Activated CD4-positive, alpha-beta T cell treated with anti-CD3 and anti-CD28 coated beads, Interleukin-2, amount 50 U/mL, for 4 hours (primary cell): ENCODE results near the gene CABP5.
"Not testable (repeated sequence)": the region's sequence is repeated elsewhere in the genome, so short reads cannot be mapped to it uniquely, and the experiment has no call there.

ENCODE experiments used
- DNase-seq, 2 experiments: peaks; one replicate each; pipeline ENCODE4 v3.0.0-alpha.2; 2020

CABP5 gene

GRCh38 chr19:48043675-48044258 lies at the start of gene CABP5:
CABP5 (minus strand) TSS chr19:48044079; CDS start chr19:48043922, 157 bp downstream.
- no peak for DNase-seq

DNA sequence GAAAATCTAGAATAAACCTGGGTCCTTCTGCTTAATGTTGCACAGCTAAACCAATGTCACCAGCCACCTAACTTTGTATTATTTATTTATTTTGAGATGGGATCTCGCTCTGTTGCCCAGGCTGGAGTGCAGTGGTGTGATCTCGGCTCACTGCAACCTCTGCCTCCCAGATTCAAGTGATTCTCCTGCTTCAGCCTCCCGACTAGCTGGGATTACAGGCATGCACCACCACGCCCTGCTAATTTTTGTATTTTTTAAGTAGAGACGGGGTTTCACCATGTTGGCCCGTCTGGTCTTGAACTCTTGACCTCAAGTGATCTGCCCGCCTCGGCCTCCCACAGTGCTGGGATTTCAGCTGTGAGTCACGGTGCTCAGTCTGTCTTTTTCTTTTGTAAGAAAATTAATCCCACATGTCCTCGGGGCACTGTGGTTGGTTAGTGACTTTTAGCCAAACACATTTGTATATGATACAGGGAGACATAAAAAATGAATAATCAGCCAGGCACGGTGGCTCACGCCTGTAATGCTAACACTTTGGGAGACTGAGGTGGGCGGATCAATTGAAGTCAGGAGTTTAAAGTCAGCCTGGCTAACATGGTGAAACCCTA lies 47.3 kb upstream of the CABP5 start:
- not testable (repeated sequence) for DNase-seq

- no peak for DNase-seq
Observed at GRCh38 chr19:48090281-48090802, 46.5 kb upstream of the CABP5 start.

DNA sequence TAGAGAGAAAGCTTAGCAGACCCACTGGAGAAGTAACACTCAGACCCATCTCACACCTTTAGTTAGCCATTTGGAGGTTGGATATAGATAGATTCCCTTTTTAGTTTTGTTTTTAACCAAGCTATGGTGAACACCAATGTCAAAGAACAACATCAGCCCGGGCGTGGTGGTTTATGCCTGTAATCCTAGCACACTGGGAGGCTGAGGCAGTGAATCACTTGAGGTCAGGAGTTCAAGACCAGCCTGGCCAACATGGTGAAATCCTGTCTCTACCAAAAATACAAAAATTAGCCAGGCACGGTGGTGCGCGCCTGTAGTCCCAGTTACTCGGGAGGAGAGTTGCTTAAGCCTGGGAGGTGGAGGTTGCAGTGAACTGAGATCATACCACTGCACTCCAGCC lies 45.1 kb upstream of the CABP5 start:
- not testable (repeated sequence) for DNase-seq

GRCh38 chr19:48085904-48086864 lies 42.3 kb upstream of the CABP5 start:
- no peak for DNase-seq

DNA sequence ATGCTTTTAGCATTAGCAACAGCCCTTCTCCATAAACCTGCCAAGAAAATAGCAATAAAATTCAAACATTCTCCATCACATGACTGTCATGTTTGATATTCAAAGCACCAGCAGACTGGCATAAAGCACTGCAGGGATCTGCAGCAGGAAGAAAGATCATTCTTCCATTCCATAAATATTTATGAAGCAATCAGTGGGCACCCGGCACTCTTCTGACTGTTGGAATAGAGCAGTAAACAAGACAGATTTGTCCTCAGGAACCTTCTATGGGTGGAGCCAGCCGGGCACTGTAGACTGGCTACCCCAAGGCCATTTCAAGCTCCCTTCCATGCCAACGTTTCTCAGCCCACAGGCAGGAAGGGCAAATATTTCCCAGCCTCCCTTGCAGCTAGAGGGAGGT lies 41.2 kb upstream of the CABP5 start:
- DNase-seq: no peak

DNA sequence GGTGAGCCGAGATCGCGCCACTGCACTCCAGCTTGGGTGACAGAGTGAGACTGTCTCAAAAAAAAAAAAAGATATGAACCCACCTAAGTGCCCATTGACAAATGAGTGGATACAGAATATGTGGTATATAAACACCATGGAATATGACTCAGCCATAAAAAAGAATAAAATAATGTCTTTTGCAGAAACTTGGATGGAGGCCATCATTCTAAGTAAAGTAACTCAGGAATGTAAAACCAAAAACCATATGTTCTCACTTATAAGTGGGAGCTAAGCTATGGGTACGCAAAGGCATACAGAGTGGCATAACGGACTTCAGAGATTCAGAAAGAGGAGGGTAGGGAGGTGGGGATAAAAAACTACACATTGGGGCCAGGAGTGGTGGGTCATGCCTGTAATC lies 37.2 kb upstream of the CABP5 start:
- DNase-seq: no peak

DNA sequence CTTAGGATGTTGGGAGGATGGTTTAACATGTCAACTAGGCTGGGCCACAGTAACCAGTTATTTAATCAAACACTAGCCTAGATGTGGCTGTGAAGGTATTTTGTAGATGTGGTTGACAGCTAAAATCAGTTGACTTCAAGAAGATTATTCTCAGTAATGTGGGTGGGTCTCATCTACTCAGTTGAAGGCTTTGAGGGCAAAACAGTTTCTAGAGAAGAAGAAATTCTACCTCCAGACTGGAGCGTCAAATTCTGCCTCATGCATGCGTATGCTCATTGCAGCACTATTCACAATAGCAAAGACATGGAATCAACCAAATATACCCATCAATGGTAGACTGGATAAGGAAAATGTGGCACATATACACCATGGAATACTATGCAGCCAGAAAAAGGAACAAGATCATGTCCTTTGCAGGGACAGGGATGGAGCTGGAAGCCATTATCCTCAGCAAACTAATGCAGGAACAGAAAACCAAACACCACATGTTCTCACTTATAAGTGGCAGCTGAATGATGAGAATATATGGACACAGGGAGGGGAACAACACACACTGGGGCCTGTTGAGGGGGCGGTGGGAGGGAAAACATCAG lies 26.4 kb upstream of the CABP5 start:
- not testable (repeated sequence) for DNase-seq

GRCh38 chr19:48069435-48069834 lies 25.6 kb upstream of the CABP5 start:
- DNase-seq: no peak

GRCh38 chr19:48064509-48064908 lies 20.6 kb upstream of the CABP5 start:
- DNase-seq: no peak

GRCh38 chr19:48061401-48062344 lies 17.8 kb upstream of the CABP5 start:
- DNase-seq: no peak

DNA sequence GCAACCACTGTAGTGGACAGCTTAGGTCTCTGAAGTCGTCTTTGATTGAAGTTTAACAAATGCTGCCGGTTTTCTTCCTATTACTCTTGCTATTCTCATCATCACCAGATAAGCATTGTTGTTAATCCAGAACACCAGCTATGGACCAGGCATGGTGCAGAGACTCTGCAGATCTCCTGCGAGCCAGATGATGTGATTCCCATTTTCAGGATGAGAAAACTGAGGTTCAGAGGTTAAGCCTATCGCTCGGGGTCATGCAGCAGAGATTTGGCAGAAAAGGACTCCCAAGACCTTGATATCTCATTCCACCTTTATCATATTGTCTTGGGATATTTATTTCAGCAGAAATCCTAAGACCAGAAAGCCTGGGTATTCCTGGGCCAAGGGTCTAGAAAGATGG lies 16.5 kb upstream of the CABP5 start:
- no peak for DNase-seq

- no peak for DNase-seq
Observed at GRCh38 chr19:48059331-48059730, 15.5 kb upstream of the CABP5 start.

GRCh38 chr19:48053856-48054255 lies 10.0 kb upstream of the CABP5 start:
- DNase-seq: no peak

DNA sequence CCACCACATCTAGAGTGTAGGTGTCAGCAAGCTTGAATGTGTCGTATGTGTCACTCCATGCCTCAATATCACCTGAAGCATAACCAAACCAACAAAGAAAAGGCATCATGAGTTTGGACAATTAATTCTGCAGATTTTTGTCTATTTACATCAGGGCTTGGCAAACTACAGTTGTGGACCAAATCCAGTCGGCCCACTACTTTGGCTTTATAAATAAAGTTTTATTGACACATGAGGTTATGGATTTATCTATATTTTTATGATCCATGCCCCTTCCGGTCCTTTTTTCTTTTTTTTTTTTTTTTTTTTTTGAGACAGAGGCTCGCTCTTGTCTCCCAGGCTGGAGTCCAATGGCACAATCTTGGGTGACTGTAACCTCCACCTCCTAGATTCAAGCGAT lies 9.2 kb upstream of the CABP5 start:
- DNase-seq: no peak

GRCh38 chr19:48051335-48052033 lies 7.6 kb upstream of the CABP5 start:
- no peak for DNase-seq

DNA sequence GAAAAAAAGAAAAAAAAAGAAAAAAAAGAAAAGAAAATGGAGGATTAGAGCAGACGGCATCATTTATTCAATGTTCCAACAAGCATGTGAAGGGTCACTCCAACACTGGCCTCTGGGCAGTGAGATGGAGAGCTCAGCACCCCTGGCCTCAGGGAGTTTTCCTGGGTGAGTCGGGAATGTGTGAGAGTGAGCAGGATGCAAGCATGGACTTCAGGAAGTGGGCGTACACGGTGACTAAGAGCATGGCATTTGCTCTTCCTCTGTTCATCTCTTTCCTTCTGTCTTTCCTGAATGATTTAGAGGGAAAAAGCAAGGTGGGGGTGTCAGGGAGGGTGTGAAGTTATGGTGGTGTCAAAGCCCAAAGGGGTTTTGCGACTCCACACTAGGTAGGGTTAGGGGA lies 682 bp upstream of the CABP5 start:
- DNase-seq: no peak

DNA sequence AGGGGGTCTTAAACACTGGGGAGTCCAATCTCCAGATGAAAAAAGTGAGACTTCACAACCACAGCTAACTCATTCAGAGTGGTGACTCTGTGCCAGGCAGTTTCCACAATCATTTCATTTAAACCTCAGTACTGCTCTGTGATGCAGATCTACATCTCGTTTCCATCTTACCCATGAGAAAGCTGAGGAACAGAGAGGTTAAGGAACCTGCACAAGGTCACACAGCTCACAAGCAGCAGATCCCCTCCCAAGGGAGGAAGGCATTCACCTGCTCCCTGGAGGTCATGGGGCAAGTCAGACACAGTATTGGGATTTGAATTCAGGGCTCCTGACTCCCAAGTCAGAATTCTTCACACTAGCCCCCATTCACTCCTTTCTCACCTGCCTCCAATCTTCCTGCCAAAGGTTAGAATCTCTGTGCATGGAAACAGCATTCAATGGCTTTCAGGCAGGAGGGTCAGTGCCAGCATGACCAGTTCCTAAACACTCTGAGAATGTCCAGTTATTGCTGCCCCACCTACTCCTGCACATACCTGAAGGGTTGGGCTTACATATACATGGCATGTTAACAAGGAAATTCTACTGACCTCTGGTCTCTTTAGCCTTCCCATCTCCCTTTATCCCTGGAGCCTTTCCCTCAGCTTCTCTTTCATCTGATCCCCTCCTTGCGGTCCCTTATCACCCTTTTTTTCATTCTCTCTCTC lies 1.9 kb downstream of the CABP5 start:
- DNase-seq: no peak

- DNase-seq: no peak
Observed at GRCh38 chr19:48036765-48037164, 7.1 kb downstream of the CABP5 start.

DNA sequence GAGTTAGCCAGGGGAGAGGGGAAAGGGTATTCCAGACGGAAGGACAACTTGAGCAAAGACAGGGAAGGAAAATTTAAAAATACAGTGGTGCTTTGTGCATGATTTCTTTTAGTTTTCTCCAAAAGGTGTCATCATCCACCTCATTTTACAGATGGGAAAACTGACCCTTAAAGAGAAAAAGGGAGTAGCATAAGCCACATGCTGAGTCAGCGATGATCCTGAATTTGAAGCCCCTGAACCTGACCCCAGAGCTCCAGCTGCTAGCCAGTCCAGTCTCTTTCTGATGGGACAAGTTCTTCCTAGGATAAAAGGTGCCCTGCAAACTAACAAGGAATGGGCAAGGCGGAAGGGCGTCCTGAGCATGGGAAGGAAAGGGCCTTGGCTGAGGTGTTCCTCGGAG lies 10.3 kb downstream of the CABP5 start:
- no peak for DNase-seq

- DNase-seq: no peak
Observed at GRCh38 chr19:48030073-48030472, 13.8 kb downstream of the CABP5 start.
